GM19240 (cell line): ENCODE data around the gene RUNX3.
"Not testable (repeated sequence)": the region's sequence is repeated elsewhere in the genome, so short reads cannot be mapped to it uniquely, and the experiment has no call there.

Source experiments
- DNase-seq: peaks from one replicate; pipeline ENCODE4 v3.0.0; 2011; ENCODE audit warnings: low spot score; ENCODE audit not compliant: insufficient read length

The RUNX3 gene

GRCh38 chr1:24903011-24903461 lies 27.0 kb downstream of the RUNX3 start:
- no peak for DNase-seq

GRCh38 chr1:24902471-24902891 lies 27.6 kb downstream of the RUNX3 start:
- DNase-seq, result no peak

- no peak for DNase-seq
Measured at GRCh38 chr1:24901791-24902470, 28.1 kb downstream of the RUNX3 start.

GRCh38 chr1:24900985-24901781 lies 28.9 kb downstream of the RUNX3 start:
- no peak for DNase-seq

GRCh38 chr1:24900486-24900849 lies 29.6 kb downstream of the RUNX3 start:
- no peak for DNase-seq

- no peak for DNase-seq
Measured at GRCh38 chr1:24899581-24900485, 30.2 kb downstream of the RUNX3 start.

GRCh38 chr1:24898909-24899439 lies 31.1 kb downstream of the RUNX3 start:
- no peak for DNase-seq

GRCh38 chr1:24898152-24898908 lies 31.7 kb downstream of the RUNX3 start:
- DNase-seq, result peak; percentile 66

GRCh38 chr1:24897263-24898151 lies 32.6 kb downstream of the RUNX3 start:
- no peak for DNase-seq

- no peak for DNase-seq
Measured at GRCh38 chr1:24896596-24897262, 33.3 kb downstream of the RUNX3 start.

GRCh38 chr1:24896176-24896575 lies 33.9 kb downstream of the RUNX3 start:
- DNase-seq, result no peak

- DNase-seq, result no peak
Measured at GRCh38 chr1:24895511-24895910, 34.6 kb downstream of the RUNX3 start.

- no peak for DNase-seq
Measured at GRCh38 chr1:24894002-24894401, 36.1 kb downstream of the RUNX3 start.

GRCh38 chr1:24893431-24893830 lies 36.6 kb downstream of the RUNX3 start:
- DNase-seq, result no peak

- no peak for DNase-seq
Measured at GRCh38 chr1:24892188-24893153, 37.6 kb downstream of the RUNX3 start.

- not testable (repeated sequence) for DNase-seq
Measured at GRCh38 chr1:24891367-24891766, 38.7 kb downstream of the RUNX3 start.

- no peak for DNase-seq
Measured at GRCh38 chr1:24890887-24891286, 39.2 kb downstream of the RUNX3 start.
